Measurements from ENCODE around the gene COL27A1.
"Not testable (repeated sequence)": the region's sequence is repeated elsewhere in the genome, so short reads cannot be mapped to it uniquely, and the experiment has no call there.

COL27A1 gene

GRCh38 chr9:114123031-114123977 lies 32.0 kb upstream of the COL27A1 start:
- DNase-seq (ENCODE audit: low read depth) = no peak

DNA sequence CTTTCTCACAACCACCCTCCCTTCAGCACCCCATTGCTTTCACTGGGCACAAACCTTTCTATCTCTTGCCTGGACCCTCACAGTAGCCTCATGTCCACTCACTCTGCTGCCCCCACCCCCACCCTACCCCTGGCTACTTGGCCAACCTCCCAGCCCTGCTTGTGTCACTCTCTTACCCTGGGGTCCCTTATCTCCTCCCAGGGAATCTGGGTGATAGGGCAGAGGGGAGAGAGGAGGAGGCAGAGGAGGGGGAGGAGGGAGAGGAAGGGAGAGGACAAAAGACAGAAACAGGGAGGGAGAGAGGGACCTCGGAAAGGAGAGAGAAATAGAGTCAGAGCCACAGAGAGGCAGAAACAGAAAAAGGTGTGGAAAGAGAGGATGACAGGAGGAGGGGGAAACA lies 31.2 kb upstream of the COL27A1 start:
- DNase-seq (ENCODE audit: low read depth) = no peak

- DNase-seq (ENCODE audit: low read depth) = no peak
Observed at GRCh38 chr9:114124666-114125475, 30.5 kb upstream of the COL27A1 start.

- DNase-seq (ENCODE audit: low read depth) = no peak
Observed at GRCh38 chr9:114125476-114126013, 29.8 kb upstream of the COL27A1 start.

DNA sequence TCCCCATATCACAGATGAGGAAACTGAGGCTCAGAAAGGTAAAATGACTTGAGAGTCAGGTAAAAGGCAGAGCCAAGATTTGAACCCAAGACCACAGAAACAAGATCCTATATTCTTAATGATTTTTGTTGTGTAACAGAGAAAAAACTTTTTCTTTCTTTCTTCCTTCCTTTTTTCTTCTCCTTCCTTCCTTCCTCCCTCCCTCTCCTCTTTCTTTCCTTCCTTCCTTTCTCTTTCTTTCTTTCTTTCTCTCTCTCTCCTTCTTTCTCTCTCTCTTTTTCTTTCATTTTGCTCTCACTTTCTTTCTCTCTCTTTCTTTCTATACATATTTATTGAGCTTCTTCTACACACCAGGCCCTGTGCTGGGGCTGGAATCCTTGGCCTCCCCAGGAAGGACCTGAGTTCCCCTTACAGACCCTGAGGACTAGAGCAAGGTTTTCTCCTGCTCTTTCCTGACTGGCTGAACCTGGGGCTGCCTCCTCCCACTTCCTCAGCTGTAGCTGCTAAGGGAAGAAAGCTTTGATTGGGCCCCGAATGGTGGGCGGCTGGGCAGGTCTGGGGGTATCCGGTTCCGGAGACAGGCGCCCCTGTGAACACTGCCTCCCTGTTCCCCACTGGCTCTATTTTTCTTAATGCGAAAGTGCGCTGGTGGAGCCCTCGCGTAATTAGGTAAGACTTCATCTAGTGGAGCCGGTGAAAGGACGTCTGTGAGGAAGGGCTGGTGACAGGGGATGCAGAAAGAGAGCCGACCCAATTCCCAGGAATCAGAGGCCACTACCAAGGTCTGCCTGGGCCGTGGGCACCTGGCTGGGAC lies 28.9 kb upstream of the COL27A1 start:
- DNase-seq (ENCODE audit: low read depth) = no peak

GRCh38 chr9:114128759-114129158 lies 26.6 kb upstream of the COL27A1 start:
- DNase-seq (ENCODE audit: low read depth) = not testable (repeated sequence)

DNA sequence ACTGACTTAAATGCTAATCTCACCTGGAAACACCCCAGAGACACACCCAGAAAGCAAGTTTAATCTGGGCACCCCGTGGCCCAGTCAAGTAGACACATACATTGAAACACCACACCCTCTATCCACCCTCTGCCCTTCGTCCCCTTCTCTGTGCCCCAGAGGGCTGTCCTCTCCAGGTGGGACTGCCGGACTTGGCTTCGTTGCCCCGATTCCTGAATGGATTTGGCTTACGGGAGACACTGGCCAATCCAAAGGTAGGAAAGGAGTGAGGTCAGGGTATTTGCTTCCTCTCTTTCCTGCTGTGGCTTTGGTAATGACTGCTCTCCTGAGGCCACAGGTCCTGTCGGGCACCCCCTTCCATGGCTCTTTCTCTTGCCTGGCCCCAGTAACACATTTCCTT lies 25.2 kb upstream of the COL27A1 start:
- DNase-seq (ENCODE audit: low read depth) = no peak

DNA sequence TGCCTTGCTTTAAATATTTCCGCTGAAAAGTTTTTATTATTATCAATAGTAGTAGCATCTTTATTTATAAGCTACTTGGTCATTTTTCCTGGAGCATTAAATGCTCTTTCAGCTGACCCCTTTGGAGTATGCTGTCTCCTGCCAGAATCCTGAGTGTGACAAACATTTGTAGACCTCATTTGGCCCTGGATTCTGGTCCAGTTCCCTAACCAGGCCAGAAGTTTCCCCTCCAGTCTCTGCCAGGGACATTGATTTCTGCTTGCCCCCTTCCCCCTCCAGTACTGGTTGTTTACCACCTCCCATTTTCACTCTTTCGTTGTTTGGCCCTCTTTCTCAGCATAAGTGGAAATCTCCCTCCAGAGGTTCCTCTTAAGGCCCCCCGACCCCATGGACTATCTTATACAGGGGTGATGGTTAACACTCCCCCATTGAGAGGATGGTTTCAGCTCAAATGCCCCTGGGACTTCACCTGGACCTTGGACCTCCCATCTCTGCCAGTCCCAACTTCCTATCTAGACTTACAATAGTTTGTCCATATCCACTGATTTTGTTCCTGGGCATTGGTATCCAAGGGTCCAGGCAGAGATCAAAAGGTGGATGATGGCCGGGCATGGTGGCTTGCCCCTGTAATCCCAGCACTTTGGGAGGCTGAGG lies 24.6 kb upstream of the COL27A1 start:
- DNase-seq (ENCODE audit: low read depth) = no peak

DNA sequence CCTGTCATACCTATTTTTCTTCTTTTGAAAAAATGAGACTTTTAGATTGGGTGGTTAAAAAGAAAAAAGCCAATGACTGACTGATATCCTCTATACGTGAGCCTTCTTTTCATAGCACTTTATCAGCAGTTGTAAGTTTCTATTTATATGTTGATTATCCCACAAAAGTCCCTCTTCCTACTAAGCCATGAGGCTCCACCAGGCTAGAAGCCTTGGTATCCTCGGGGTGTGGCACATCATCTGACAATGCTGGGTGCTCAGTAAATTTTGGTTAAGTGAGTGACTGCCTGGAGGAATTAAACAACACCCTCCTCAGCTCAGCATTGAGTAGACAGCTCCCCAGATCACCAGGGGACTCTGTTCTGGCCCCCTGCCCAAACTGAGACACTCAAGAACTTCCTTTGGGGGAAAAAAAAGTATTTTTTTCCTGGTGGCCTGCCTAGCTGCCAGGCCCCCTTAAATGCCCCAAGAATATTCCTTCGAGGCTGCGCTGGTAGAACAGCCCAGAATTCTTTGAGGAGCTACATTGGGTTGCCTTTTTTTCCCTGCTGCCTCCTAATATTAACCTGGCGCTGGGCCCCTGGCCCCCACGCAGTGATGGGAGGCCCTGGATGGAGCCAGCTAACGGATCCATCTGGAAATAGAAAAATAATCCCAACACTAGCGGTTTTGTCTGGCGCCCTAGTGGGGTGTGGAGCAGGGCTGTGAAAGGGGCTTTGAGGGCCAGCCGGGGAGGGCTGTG lies 23.4 kb upstream of the COL27A1 start:
- DNase-seq (ENCODE audit: low read depth) = no peak

- no peak for DNase-seq (ENCODE audit: low read depth)
Observed at GRCh38 chr9:114132550-114132918, 22.8 kb upstream of the COL27A1 start.

- DNase-seq (ENCODE audit: low read depth) = no peak
Observed at GRCh38 chr9:114134827-114135396, 20.4 kb upstream of the COL27A1 start.

DNA sequence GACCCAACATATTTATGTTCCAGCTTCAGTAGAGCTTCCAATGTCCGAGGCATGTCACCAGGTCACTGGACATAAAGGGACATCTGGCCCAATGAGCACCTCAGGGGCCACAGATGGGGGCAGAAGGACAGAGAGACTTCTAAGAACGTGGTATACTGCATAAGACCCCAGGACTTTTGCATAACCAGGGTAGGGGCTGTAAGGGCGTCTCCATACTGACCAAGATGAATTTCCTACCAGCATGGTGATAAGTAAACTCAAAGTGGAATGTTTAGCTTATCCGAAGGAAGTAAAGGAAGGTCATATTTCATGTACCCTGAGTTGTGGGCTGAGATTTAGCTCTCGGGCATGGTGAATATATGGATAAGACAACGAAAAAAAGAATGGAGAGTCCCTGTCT lies 17.5 kb upstream of the COL27A1 start:
- no peak for DNase-seq (ENCODE audit: low read depth)

- peak; percentile 37 for DNase-seq (ENCODE audit: low read depth)
Observed at GRCh38 chr9:114138552-114138971, 16.8 kb upstream of the COL27A1 start.

DNA sequence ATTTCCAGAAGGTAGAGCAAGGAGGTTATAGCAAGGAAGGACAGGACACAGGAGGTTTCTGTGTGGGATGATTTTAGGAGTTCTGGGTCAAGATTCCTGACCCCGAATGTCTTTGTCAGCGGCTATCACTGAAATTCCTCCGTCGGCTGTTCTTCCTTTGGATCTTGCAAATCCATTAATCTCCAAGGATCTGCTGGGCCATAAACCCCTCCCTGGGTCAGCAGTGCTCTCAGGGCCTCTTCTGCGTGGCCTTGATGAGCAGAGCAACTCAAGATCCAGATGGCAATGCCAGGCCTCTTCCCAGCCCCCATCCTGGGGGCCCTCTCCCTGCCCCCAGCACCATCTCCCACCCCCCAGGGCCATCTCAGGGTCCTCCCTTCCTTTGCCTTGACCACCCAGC lies 16.3 kb upstream of the COL27A1 start:
- no peak for DNase-seq (ENCODE audit: low read depth)

DNA sequence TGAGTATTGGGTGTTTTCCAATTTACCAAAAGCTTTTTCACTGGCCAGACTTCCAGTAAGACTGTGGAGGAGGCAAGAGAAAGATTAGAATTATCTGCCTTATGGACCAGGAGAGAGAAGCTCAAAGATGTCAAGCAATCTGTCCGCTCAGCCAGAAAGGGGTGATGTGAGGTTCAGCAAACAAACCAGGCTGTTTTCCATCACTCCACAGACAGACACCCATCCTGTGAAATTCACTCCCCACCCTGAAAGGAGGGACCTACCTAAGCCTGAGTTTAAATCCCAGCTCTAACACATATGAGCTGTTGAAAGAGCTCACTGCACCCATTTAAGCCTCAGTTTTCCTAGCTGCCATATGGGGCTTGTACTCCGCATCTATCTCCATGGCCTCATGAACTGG lies 14.9 kb upstream of the COL27A1 start:
- DNase-seq (ENCODE audit: low read depth) = no peak

DNA sequence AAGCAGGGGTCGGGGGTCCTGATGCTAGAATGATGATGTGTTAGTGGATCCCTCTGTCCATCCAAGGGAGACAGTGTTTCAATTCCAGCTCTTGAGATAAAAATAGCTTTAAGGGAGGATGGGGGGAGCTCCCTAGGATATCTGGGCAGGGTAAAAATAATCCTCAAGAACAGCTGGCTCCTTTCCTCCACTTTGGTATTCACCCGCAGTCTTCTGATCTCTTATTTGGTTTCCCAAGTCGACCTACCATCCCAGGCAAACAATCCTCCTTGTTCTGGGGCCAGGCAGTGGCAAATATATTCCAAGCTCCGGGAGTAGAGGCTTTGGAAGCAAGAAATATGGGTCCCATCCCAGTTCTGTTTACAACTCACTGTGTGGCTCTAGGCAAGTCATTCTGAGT lies 14.5 kb upstream of the COL27A1 start:
- DNase-seq (ENCODE audit: low read depth) = no peak

GRCh38 chr9:114141553-114142402 lies 13.6 kb upstream of the COL27A1 start:
- no peak for DNase-seq (ENCODE audit: low read depth)

DNA sequence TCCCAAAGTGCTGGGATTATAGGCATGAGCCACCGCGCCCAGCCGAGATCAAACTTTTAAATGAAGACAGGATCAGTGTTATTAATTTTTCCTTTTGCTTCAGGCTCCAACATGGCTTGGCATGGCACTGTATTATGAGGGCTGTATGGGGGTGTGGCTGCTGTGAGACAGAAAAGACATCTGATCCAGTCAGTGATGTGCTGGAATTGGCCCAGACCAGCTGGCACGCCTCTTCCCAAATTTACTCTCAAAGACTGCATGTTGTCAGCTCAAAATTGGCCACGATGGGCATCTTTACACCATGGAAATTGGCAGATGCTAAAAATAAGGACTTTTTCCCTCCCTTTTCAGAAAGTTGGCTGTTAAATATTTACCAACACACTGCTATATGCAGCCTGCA lies 12.1 kb upstream of the COL27A1 start:
- no peak for DNase-seq (ENCODE audit: low read depth)

DNA sequence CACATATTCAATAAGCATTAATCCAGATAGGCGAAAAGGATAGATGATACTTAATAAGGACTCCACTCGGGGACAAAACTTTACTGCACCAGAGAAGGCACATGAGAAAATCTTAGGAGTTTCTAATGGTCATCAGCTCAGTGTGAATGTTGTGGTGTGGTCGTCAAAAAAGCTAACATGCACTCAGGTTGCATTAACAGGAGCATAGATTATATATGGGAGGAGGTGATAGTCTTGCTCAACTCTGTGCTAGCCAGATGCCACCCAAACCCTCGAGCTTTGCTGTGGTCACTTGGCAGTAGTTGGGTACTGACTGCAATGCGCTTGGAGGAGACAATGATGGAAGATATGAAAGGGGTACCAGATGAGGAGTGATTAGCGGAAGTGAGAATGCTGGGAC lies 8.6 kb upstream of the COL27A1 start:
- DNase-seq (ENCODE audit: low read depth) = no peak

All from stromal cell of bone marrow (primary cell).